Prostate gland (tissue), 2 donors: ENCODE data around the gene TNS3. TPM values are rescaled to one million over a fixed set of nuclear protein-coding genes. Genes with fewer than 3 reads are reported as not detected.

Experiments used
- DNase-seq: peaks from one replicate; pipeline ENCODE4 v3.0.0-alpha.2; 2019; ENCODE audit warnings: low spot score
- H3K27ac ChIP-seq, 2 donors: fragments of 200-600 bp; sonication (generic); 2 replicates each; pipeline ENCODE4 v1.5.1; 2017 to 2019
- H3K27me3 ChIP-seq: fragments of 200-600 bp; sonication (generic); replicated peaks from 2 replicates; pipeline ENCODE4 v1.5.1; 2019; ENCODE audit not compliant: insufficient read depth
- H3K36me3 ChIP-seq, 2 donors: fragments of 200-600 bp; sonication (generic); 1 replicate in 1 of 2; 2 replicates in 1 of 2; pipeline versions ENCODE4 v1.5.1 to v1.8.1; 2017 to 2019
- H3K4me1 ChIP-seq: fragments of 200-600 bp; sonication (generic); replicated peaks from 2 replicates; pipeline ENCODE4 v1.5.1; 2019
- H3K4me3 ChIP-seq, 2 donors: fragments of 200-600 bp; sonication (generic); 2 replicates each; pipeline ENCODE4 v1.5.1; 2017 to 2019
- H3K9me3 ChIP-seq: fragments of 200-600 bp; sonication (generic); 2 replicates; pipeline ENCODE4 v1.5.1; 2017
- POLR2A ChIP-seq: fragments of 450-650 bp; IDR thresholded peaks from one replicate; pipeline ENCODE4 v1.6.1; 2016; ENCODE audit warnings: antibody characterized with exemption, mild to moderate bottlenecking
- POLR2AphosphoS5 ChIP-seq: sonication (generic); formaldehyde crosslinking; IDR thresholded peaks from one replicate; pipeline ENCODE4 v1.6.1; 2017; ENCODE audit warnings: antibody characterized with exemption
- WGBS: methylation state at CpG from one replicate; pipeline ENCODE4 v1.1.5; 2018; 5-methylcytosine and 5-hydroxymethylcytosine counted together
- intact Hi-C: fragments of 100-400 bp; cut with DNase I; formaldehyde crosslinking; loops from one replicate; pipeline ENCODE4 v1.14.2; 2022
- total RNA-seq, 2 donors: library from RNA; depleted of rRNA; stranded (reverse); fragments of >200 nt; gene quantifications; one replicate each; pipeline ENCODE4 v1.1.0, GENCODE V29; 2016
- TF ChIP-seq, protein P1 (sequence below), 4 experiments: fragments of 200-600 bp in 2 of 4; fragments of 450-650 bp in 2 of 4; sonication (generic) in 2 of 4; IDR thresholded peaks; 1 replicate in 3 of 4; 2 replicates in 1 of 4; pipeline ENCODE4 v1.5.1; 2016 to 2019; ENCODE audit warnings: antibody characterized with exemption in 4 of 4, mild to moderate bottlenecking in 2 of 4, moderate library complexity in 2 of 4

TNS3 gene
- total RNA-seq, 2 donors from 2014 or later = 19.5 to 95.8 TPM

GRCh38 chr7:47583739-47584535 is 2.0 kb upstream of the TNS3 start:
- Histone ChIP-seq H3K36me3 (no peaks in the 10 kb centered on the region), H3K27ac (no peak overlapping the region), H3K9me3 (no peaks in the 10 kb centered on the region), H3K27me3 (no peaks in the 10 kb centered on the region), H3K4me1 (no peaks in the 10 kb centered on the region), H3K4me3 (no peak overlapping the region)
- no peak for TF ChIP-seq POLR2AphosphoS5
- TF ChIP-seq, protein P1, sequence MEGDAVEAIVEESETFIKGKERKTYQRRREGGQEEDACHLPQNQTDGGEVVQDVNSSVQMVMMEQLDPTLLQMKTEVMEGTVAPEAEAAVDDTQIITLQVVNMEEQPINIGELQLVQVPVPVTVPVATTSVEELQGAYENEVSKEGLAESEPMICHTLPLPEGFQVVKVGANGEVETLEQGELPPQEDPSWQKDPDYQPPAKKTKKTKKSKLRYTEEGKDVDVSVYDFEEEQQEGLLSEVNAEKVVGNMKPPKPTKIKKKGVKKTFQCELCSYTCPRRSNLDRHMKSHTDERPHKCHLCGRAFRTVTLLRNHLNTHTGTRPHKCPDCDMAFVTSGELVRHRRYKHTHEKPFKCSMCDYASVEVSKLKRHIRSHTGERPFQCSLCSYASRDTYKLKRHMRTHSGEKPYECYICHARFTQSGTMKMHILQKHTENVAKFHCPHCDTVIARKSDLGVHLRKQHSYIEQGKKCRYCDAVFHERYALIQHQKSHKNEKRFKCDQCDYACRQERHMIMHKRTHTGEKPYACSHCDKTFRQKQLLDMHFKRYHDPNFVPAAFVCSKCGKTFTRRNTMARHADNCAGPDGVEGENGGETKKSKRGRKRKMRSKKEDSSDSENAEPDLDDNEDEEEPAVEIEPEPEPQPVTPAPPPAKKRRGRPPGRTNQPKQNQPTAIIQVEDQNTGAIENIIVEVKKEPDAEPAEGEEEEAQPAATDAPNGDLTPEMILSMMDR (IDR thresholded peaks at IDR 0.05) = no peak
- no peak for TF ChIP-seq POLR2A
- no peak for DNase-seq
- intact Hi-C loops = no loop called here
- 56% methylated on average over 11 of the region's 11 CpGs for WGBS

DNA sequence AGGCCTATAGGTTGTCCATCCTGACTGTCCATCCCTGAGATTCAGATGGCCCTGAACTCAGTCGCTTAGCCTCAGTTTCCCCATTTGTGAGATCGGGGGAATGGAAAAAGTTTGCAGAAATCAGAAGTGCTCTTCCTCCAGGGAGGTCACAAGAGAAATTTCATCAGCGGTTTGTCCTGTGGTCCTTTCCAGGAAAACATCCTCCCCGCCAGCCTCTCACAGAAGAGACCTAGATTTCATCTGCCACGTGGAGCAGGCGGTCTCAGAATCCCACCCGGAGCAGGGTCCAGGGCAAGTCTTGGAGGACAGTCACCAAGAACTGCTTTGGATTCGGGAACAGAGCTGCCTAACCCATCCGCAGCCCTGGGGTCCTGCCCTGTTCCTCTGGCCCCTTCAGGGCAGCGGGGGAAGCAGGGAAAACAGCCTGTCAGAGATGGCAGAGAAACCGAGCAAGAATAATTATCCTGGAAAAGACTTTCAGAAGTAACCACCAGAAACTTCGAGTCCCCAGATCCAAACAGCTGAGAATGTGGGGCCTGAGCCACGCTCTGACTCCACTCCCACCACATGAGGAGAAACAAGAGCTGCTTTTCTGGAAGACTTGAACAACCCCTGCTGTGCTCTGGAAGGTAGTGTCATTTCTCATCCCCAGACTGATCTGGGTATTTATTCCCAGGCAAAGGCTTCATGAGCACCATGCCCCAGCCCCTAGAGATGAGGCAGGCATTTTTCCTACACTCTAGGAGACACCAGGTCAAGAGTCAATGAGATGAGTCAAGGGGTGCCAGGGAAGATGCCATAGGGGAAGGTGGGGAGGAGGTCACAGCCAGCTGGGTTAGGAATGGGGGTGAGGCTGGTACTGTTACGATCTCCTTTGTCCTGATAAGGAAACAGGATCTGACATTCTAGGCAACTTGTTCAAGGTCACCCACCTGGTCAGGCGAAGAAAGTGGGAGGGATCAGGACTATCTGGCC is 1.1 kb upstream of the TNS3 start:
- Histone ChIP-seq H3K27me3 (no peaks in the 10 kb centered on the region), H3K4me3 (no peak overlapping the region), H3K36me3 (no peaks in the 10 kb centered on the region), H3K27ac (no peak overlapping the region), H3K4me1 (no peaks in the 10 kb centered on the region), H3K9me3 (no peaks in the 10 kb centered on the region)
- 79% methylated on average over 15 of the region's 15 CpGs for WGBS
- TF ChIP-seq, protein P1 (IDR thresholded peaks at IDR 0.05) = no peak
- TF ChIP-seq POLR2A (no peak), POLR2AphosphoS5 (no peak)
- DNase-seq = no peak
- intact Hi-C loops = no loop called here

- Histone ChIP-seq H3K36me3 (no peaks in the 10 kb centered on the region), H3K27ac (peak overlapping the region; percentile 37 to 75), H3K4me3 (peak overlapping the region; percentile 41 to 64), H3K27me3 (no peaks in the 10 kb centered on the region), H3K4me1 (no peaks in the 10 kb centered on the region), H3K9me3 (no peaks in the 10 kb centered on the region)
- DNase-seq = no peak
- intact Hi-C loops = no loop called here
- no peak for TF ChIP-seq POLR2A
- TF ChIP-seq POLR2AphosphoS5 = no peak
- WGBS = 3% methylated on average over 25 of the region's 33 CpGs
Observed at GRCh38 chr7:47581438-47581803, 490 bp downstream of the TNS3 start.

GRCh38 chr7:47580811-47581331 is 1.0 kb downstream of the TNS3 start:
- TF ChIP-seq POLR2A = no peak
- TF ChIP-seq, protein P1 (IDR thresholded peaks at IDR 0.05) = no peak
- no peak for TF ChIP-seq POLR2AphosphoS5
- H3K27ac ChIP-seq = peak overlapping the region; percentile 37 to 75
- peak overlapping the region; percentile 41 to 64 for H3K4me3 ChIP-seq
- H3K9me3 ChIP-seq = no peaks in the 10 kb centered on the region
- 9% methylated on average over 15 of the region's 15 CpGs for WGBS
- intact Hi-C loops = no loop called here
- no peaks in the 10 kb centered on the region for H3K4me1 ChIP-seq
- DNase-seq = no peak
- H3K27me3 ChIP-seq = no peaks in the 10 kb centered on the region
- H3K36me3 ChIP-seq = no peaks in the 10 kb centered on the region

GRCh38 chr7:47580175-47580706 is 1.7 kb downstream of the TNS3 start:
- intact Hi-C loops = no loop called here
- DNase-seq = no peak
- TF ChIP-seq, protein P1 (IDR thresholded peaks at IDR 0.05) = no peak
- TF ChIP-seq POLR2AphosphoS5 = no peak
- no peak for TF ChIP-seq POLR2A
- no peaks in the 10 kb centered on the region for H3K36me3 ChIP-seq
- H3K27ac ChIP-seq = no peak overlapping the region
- H3K9me3 ChIP-seq = no peaks in the 10 kb centered on the region
- H3K4me1 ChIP-seq = no peaks in the 10 kb centered on the region
- no peaks in the 10 kb centered on the region for H3K27me3 ChIP-seq
- H3K4me3 ChIP-seq = no peak overlapping the region
- WGBS = 60% methylated on average over 7 of the region's 7 CpGs
